DND-41 (cell line): ENCODE data around the gene CCNG2.

Experiments
- ATAC-seq: fragments of 200-7000 bp; cut with Tn5 transposase; 3 replicates; pipeline ENCODE4 v1.9.1; 2021; ENCODE audit warnings: low read depth; ENCODE audit not compliant: insufficient read depth
- DNase-seq: peaks from one replicate; pipeline ENCODE4 v3.0.0-alpha.2; 2020
- H2AFZ ChIP-seq: 2 replicates; pipeline ENCODE4 v1.6.0; 2012; ENCODE audit warnings: low read depth, low read length
- H3K27ac ChIP-seq: 2 replicates; pipeline ENCODE4 v1.5.1; 2012; ENCODE audit warnings: low read length, inconsistent platforms
- H3K27me3 ChIP-seq: fragments of 200-600 bp; sonication (generic); 2 replicates; pipeline ENCODE4 v1.6.0; 2012; ENCODE audit warnings: low read length, mild to moderate bottlenecking, inconsistent platforms; ENCODE audit not compliant: insufficient read depth, poor library complexity
- H3K36me3 ChIP-seq: 2 replicates; pipeline ENCODE4 v1.5.1; 2012; ENCODE audit warnings: low read length, inconsistent platforms; ENCODE audit not compliant: insufficient read depth
- H3K4me1 ChIP-seq: 2 replicates; pipeline ENCODE4 v1.5.1; 2012; ENCODE audit warnings: mild to moderate bottlenecking, low read length; ENCODE audit not compliant: insufficient read depth
- H3K4me2 ChIP-seq: 2 replicates; pipeline ENCODE4 v1.6.0; 2012; ENCODE audit warnings: mild to moderate bottlenecking, moderate library complexity, low read length, inconsistent platforms; ENCODE audit not compliant: insufficient read depth
- H3K4me3 ChIP-seq, 2 experiments: fragments of 200-600 bp in 1 of 2; shearing (Covaris generic) in 1 of 2; 2 replicates each; pipeline ENCODE4 v1.5.1; 2012 to 2016; ENCODE audit warnings: inconsistent platforms in 2 of 2, low read length in 2 of 2, mild to moderate bottlenecking in 2 of 2, low read depth in 1 of 2, moderate library complexity in 1 of 2
- H3K79me2 ChIP-seq: 2 replicates; pipeline ENCODE4 v1.6.0; 2012; ENCODE audit warnings: low read length, inconsistent platforms; ENCODE audit not compliant: insufficient read depth
- H3K9ac ChIP-seq: 2 replicates; pipeline ENCODE4 v1.6.0; 2012; ENCODE audit warnings: low read depth, mild to moderate bottlenecking, inconsistent platforms, low read length, moderate library complexity
- H3K9me3 ChIP-seq: 2 replicates; pipeline ENCODE4 v1.5.1; 2012; ENCODE audit warnings: low read length, moderate library complexity, mild to moderate bottlenecking, inconsistent platforms; ENCODE audit not compliant: insufficient read depth, severe bottlenecking
- H4K20me1 ChIP-seq: 2 replicates; pipeline ENCODE4 v1.6.0; 2012; ENCODE audit warnings: low read length; ENCODE audit not compliant: insufficient read depth
- EZH2 ChIP-seq: IDR thresholded peaks from 3 replicates; pipeline ENCODE4 v1.6.1; 2012; ENCODE audit warnings: borderline replicate concordance, low read depth, mild to moderate bottlenecking, moderate library complexity, low read length, inconsistent platforms; ENCODE audit not compliant: severe bottlenecking
- TF ChIP-seq, protein P1 (sequence below): IDR thresholded peaks from 2 replicates; pipeline ENCODE4 v1.5.1; 2012; ENCODE audit warnings: borderline replicate concordance, low read length, moderate library complexity, mild to moderate bottlenecking; ENCODE audit not compliant: poor library complexity, severe bottlenecking; ENCODE audit errors: extremely low read depth

The CCNG2 gene

DNA sequence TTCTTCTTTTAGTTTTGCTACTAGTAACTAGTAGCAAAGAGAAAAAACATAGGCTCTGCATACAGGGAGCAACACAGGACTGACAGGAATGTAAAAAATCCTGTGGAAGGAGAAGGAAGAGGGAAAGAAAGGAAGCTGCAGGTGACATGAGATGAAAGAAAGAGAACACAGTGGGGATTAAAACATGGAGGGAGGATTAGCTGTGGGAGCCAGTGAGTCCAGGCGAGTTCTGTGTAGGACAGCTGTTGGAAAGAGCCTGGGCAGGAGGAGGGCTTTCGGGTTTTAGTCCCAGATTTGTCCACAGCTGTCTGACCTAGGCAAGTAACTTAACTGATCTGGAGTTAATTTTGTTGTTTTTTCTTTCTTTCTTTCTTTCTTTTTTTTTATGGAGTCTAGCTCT lies 21.6 kb downstream of the CCNG2 start:
- no peak overlapping the region for H3K27ac ChIP-seq

DNA sequence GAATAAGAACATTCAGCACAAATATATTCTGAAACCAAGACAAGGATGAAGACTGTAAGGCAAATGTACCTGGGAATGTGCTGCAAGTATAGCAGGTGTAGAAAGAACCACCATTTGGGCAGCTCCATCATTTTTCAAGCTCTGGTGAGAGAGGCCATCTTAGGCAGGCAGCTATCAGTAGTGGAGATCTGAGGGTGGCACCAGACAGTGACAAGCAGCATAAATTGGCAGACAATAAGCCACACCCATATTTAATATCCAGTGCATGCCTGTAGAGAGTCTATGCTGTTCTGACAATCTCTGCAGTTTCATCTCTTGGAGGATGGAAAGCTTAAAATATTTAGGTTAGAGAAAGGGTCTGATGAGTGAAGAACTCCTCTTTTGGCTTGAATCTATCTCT lies 22.5 kb downstream of the CCNG2 start:
- H3K9me3 ChIP-seq = no peaks in the 10 kb centered on the region
- no peak overlapping the region for H3K4me3 ChIP-seq
- H3K4me2 ChIP-seq = no peak overlapping the region
- H3K79me2 ChIP-seq = no peaks in the 10 kb centered on the region
- H3K9ac ChIP-seq = no peak overlapping the region
- ATAC-seq = no peak
- no peaks in the 10 kb centered on the region for H3K27me3 ChIP-seq
- no peak overlapping the region for H3K27ac ChIP-seq
- no peak for DNase-seq
- TF ChIP-seq, protein P1, sequence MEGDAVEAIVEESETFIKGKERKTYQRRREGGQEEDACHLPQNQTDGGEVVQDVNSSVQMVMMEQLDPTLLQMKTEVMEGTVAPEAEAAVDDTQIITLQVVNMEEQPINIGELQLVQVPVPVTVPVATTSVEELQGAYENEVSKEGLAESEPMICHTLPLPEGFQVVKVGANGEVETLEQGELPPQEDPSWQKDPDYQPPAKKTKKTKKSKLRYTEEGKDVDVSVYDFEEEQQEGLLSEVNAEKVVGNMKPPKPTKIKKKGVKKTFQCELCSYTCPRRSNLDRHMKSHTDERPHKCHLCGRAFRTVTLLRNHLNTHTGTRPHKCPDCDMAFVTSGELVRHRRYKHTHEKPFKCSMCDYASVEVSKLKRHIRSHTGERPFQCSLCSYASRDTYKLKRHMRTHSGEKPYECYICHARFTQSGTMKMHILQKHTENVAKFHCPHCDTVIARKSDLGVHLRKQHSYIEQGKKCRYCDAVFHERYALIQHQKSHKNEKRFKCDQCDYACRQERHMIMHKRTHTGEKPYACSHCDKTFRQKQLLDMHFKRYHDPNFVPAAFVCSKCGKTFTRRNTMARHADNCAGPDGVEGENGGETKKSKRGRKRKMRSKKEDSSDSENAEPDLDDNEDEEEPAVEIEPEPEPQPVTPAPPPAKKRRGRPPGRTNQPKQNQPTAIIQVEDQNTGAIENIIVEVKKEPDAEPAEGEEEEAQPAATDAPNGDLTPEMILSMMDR = no peak
- no peak for TF ChIP-seq EZH2
- no peak overlapping the region for H2AFZ ChIP-seq
- H3K36me3 ChIP-seq = no peaks in the 10 kb centered on the region
- H3K4me1 ChIP-seq = no peaks in the 10 kb centered on the region
- H4K20me1 ChIP-seq = no peaks in the 10 kb centered on the region

More for the DNA sequence above, 21.6 kb downstream of the CCNG2 start:
- Histone ChIP-seq H2AFZ (no peak overlapping the region), H3K27me3 (no peaks in the 10 kb centered on the region), H3K79me2 (no peaks in the 10 kb centered on the region), H4K20me1 (no peaks in the 10 kb centered on the region), H3K4me1 (no peaks in the 10 kb centered on the region), H3K9ac (no peak overlapping the region), H3K4me2 (no peak overlapping the region), H3K9me3 (no peaks in the 10 kb centered on the region), H3K36me3 (no peaks in the 10 kb centered on the region), H3K4me3 (no peak overlapping the region)
- DNase-seq = no peak
- TF ChIP-seq, protein P1 = no peak
- TF ChIP-seq EZH2 = no peak
- no peak for ATAC-seq

- H3K9me3 ChIP-seq = no peaks in the 10 kb centered on the region
- no peaks in the 10 kb centered on the region for H4K20me1 ChIP-seq
- H3K4me2 ChIP-seq = no peak overlapping the region
- H3K36me3 ChIP-seq = no peaks in the 10 kb centered on the region
- DNase-seq (no peak), ATAC-seq (no peak)
- H2AFZ ChIP-seq = no peak overlapping the region
- no peaks in the 10 kb centered on the region for H3K27me3 ChIP-seq
- no peaks in the 10 kb centered on the region for H3K4me1 ChIP-seq
- H3K27ac ChIP-seq = no peak overlapping the region
- no peak overlapping the region for H3K4me3 ChIP-seq
- no peak overlapping the region for H3K9ac ChIP-seq
- TF ChIP-seq, protein P1 = no peak
- no peak for TF ChIP-seq EZH2
- H3K79me2 ChIP-seq = no peaks in the 10 kb centered on the region
Measured at GRCh38 chr4:77181720-77182119, 24.7 kb downstream of the CCNG2 start.
